ENCODE data around the gene BANF1.

- TF ChIP-seq CTCF (IDR thresholded peaks at IDR 0.05) (no peak), POLR2A (IDR thresholded peaks at IDR 0.05) (no peak)
Measured at GRCh38 chr11:66039765-66040164, 37.5 kb downstream of the BANF1 start.
